Stimulated activated CD8-positive, alpha-beta memory T cell treated with anti-CD3 and anti-CD28 coated beads, Interleukin-4, amount 100 ng/mL, for 1 hour (primary cell): ENCODE results near the gene ASS1.

Experiments
- DNase-seq, 2 donors: peaks; one replicate each; pipeline ENCODE4 v3.0.0-alpha.2; 2020; ENCODE audit warnings: low read depth in 2 of 2, low spot score in 1 of 2

ASS1 gene

GRCh38 chr9:130493476-130493875, 48.7 kb downstream of the ASS1 start:
- DNase-seq = no peak

GRCh38 chr9:130495067-130495466, 50.3 kb downstream of the ASS1 start:
- DNase-seq = no peak

- no peak for DNase-seq
Measured at GRCh38 chr9:130497139-130497538, 52.4 kb downstream of the ASS1 start.

GRCh38 chr9:130498298-130498917, 53.6 kb downstream of the ASS1 start:
- no peak for DNase-seq

GRCh38 chr9:130498918-130499698, 54.3 kb downstream of the ASS1 start:
- DNase-seq = no peak

- no peak for DNase-seq
Measured at GRCh38 chr9:130499804-130500263, 55.1 kb downstream of the ASS1 start.

GRCh38 chr9:130500340-130501180, 55.8 kb downstream of the ASS1 start:
- no peak for DNase-seq

GRCh38 chr9:130501639-130502038, 56.9 kb downstream of the ASS1 start:
- no peak for DNase-seq

- DNase-seq = no peak
Measured at GRCh38 chr9:130508218-130508617, 63.5 kb downstream of the ASS1 start.

- no peak for DNase-seq
Measured at GRCh38 chr9:130512199-130512598, 67.4 kb downstream of the ASS1 start.

- no peak for DNase-seq
Measured at GRCh38 chr9:130513078-130513477, 68.3 kb downstream of the ASS1 start.

GRCh38 chr9:130518233-130518632, 73.5 kb downstream of the ASS1 start:
- DNase-seq = no peak

- DNase-seq = no peak
Measured at GRCh38 chr9:130518943-130519799, 74.4 kb downstream of the ASS1 start.

- no peak for DNase-seq
Measured at GRCh38 chr9:130519927-130520326, 75.2 kb downstream of the ASS1 start.

GRCh38 chr9:130521715-130522114, 77.0 kb downstream of the ASS1 start:
- DNase-seq = no peak

GRCh38 chr9:130522233-130522808, 77.6 kb downstream of the ASS1 start:
- no peak for DNase-seq

- DNase-seq = no peak
Measured at GRCh38 chr9:130523921-130524320, 79.2 kb downstream of the ASS1 start.

GRCh38 chr9:130526193-130526853, 81.6 kb downstream of the ASS1 start:
- DNase-seq = no peak

- DNase-seq = no peak
Measured at GRCh38 chr9:130526854-130527650, 82.3 kb downstream of the ASS1 start.
